ENCODE results near the gene AIPL1.
"Not testable (repeated sequence)": the region's sequence is repeated elsewhere in the genome, so short reads cannot be mapped to it uniquely, and the experiment has no call there.

AIPL1 gene

GRCh38 chr17:6435051-6435450, at the start of gene AIPL1:
Gene AIPL1, minus strand, starts transcription at chr17:6435121. Its CDS starts 17 bp downstream, at chr17:6435104.
- DNase-seq = no peak

GRCh38 chr17:6483507-6483906, 48.6 kb upstream of the AIPL1 start:
- no peak for DNase-seq

- not testable (repeated sequence) for DNase-seq
These were observed 47.9 kb upstream of the AIPL1 start for GRCh38 chr17:6482796-6483195.

GRCh38 chr17:6482105-6482455, 47.2 kb upstream of the AIPL1 start:
- no peak for DNase-seq

- DNase-seq = no peak
These were observed 45.4 kb upstream of the AIPL1 start for GRCh38 chr17:6480303-6480675.

GRCh38 chr17:6479622-6480302, 44.8 kb upstream of the AIPL1 start:
- DNase-seq = peak in 10 of 58 donors; percentile 10 to 35 (median 18)

- DNase-seq = no peak
These were observed 43.6 kb upstream of the AIPL1 start for GRCh38 chr17:6478486-6478885.

- no peak for DNase-seq
These were observed 43.0 kb upstream of the AIPL1 start for GRCh38 chr17:6477831-6478383.

GRCh38 chr17:6476810-6477179, 41.9 kb upstream of the AIPL1 start:
- peak in 1 of 58 donors; percentile 5 for DNase-seq

- DNase-seq = no peak
These were observed 41.3 kb upstream of the AIPL1 start for GRCh38 chr17:6476076-6476809.

- peak in 5 of 58 donors; percentile 5 to 59 (median 20) for DNase-seq
These were observed 40.5 kb upstream of the AIPL1 start for GRCh38 chr17:6475411-6475810.

GRCh38 chr17:6474906-6475305, 40.0 kb upstream of the AIPL1 start:
- DNase-seq = peak in 10 of 58 donors; percentile 4 to 37 (median 18)

GRCh38 chr17:6474376-6474775, 39.5 kb upstream of the AIPL1 start:
- no peak for DNase-seq

GRCh38 chr17:6473128-6473767, 38.3 kb upstream of the AIPL1 start:
- DNase-seq = peak in 56 of 58 donors; percentile 5 to 87 (median 54)

- DNase-seq = no peak
These were observed 37.6 kb upstream of the AIPL1 start for GRCh38 chr17:6472517-6472916.

GRCh38 chr17:6471531-6472465, 36.9 kb upstream of the AIPL1 start:
- no peak for DNase-seq

GRCh38 chr17:6470751-6471521, 36.0 kb upstream of the AIPL1 start:
- peak in 1 of 58 donors; percentile 16 for DNase-seq

GRCh38 chr17:6470146-6470718, 35.3 kb upstream of the AIPL1 start:
- DNase-seq = no peak

- no peak for DNase-seq
These were observed 33.3 kb upstream of the AIPL1 start for GRCh38 chr17:6468051-6468790.
